K562 (cell line): ENCODE results near the gene PLCL1. TPM values are rescaled to one million over a fixed set of nuclear protein-coding genes. Genes with fewer than 3 reads are reported as not detected.

Source experiments
- ATAC-seq: fragments of 200-7000 bp; cut with Tn5 transposase; 3 replicates; pipeline ENCODE4 v1.9.1; 2020; ENCODE audit warnings: moderate library complexity
- BruUV-seq: library from RNA; stranded (reverse); fragments of 400-500 nt; replicated peaks from 2 replicates; lab custom pipeline; 2021; lab: Mats Ljungman, UMichigan
- CTCF ChIA-PET: fragments of 300-600 bp; formaldehyde crosslinking; extraction: SDS; loops from one replicate; lab custom pipeline; 2021; ENCODE audit warnings: low intra/inter-chr PET ratio; lab: Yijun Ruan, JAX
- POLR2A ChIA-PET: fragments of 300-600, 350-650 bp; sonication (Branson Sonifier 250); formaldehyde crosslinking; extraction: SDS; loops from one replicate; lab custom pipeline; 2021; ENCODE audit warnings: antibody characterized with exemption, inconsistent platforms; lab: Yijun Ruan, JAX
- DNase-seq, 4 experiments: peaks; one replicate each; pipeline versions ENCODE4 v3.0.0 to v3.0.0-alpha.2; 2011 to 2018; ENCODE audit warnings: low spot score in 3 of 4, mixed read lengths in 3 of 4; ENCODE audit errors: extremely low read depth in 1 of 4
- FAIRE-seq: peaks from 2 replicates; lab custom pipeline; 2011; peaks lifted over from hg19 to GRCh38; lab: Jason Lieb, UNC
- H2AFZ ChIP-seq: 2 replicates; pipeline ENCODE4 v1.6.0; 2011; ENCODE audit warnings: low read depth, low read length, control low read depth, inconsistent platforms
- H3K27ac ChIP-seq: fragments of 200-600 bp; 3 replicates; pipeline ENCODE4 v1.8.0; 2011; ENCODE audit warnings: low read depth, mild to moderate bottlenecking, control low read depth, inconsistent platforms, low read length, moderate library complexity, mixed read lengths; ENCODE audit errors: extremely low read depth
- H3K27me3 ChIP-seq, 2 experiments: fragments of 300-600 bp in 1 of 2; 2 replicates in 1 of 2; 3 replicates in 1 of 2; pipeline versions ENCODE4 v1.6.0 to v1.8.0; 2011; ENCODE audit warnings: inconsistent platforms in 2 of 2, low read length in 2 of 2, mild to moderate bottlenecking in 1 of 2, mixed read lengths in 1 of 2, moderate library complexity in 1 of 2; ENCODE audit not compliant: control insufficient read depth in 2 of 2, insufficient read depth in 2 of 2
- H3K36me3 ChIP-seq: fragments of 300-600 bp; 3 replicates; pipeline ENCODE4 v1.8.0; 2011; ENCODE audit warnings: mild to moderate bottlenecking, low read length, inconsistent platforms; ENCODE audit not compliant: control insufficient read depth, insufficient read depth
- H3K4me1 ChIP-seq, 2 experiments: fragments of 200-600 bp in 1 of 2; replicated peaks in 1 of 2; 2 replicates in 1 of 2; 3 replicates in 1 of 2; pipeline versions ENCODE4 v1.5.1 to v1.8.0; 2011; ENCODE audit warnings: inconsistent platforms in 2 of 2, low read length in 2 of 2, mild to moderate bottlenecking in 1 of 2, mixed read lengths in 1 of 2, moderate library complexity in 1 of 2; ENCODE audit not compliant: control insufficient read depth in 2 of 2, insufficient read depth in 2 of 2
- H3K4me2 ChIP-seq: 2 replicates; pipeline ENCODE4 v1.6.1; 2011; ENCODE audit warnings: low read length, control low read depth, inconsistent platforms, mixed read lengths; ENCODE audit not compliant: insufficient read depth
- H3K4me3 ChIP-seq: fragments of 200-600 bp; sonication (generic), shearing (Covaris generic); 2 replicates; pipeline ENCODE4 v1.5.1; 2016; ENCODE audit warnings: control low read depth, inconsistent platforms
- H3K79me2 ChIP-seq: fragments of 200-600 bp; 3 replicates; pipeline ENCODE4 v1.8.0; 2011; ENCODE audit warnings: low read length, inconsistent platforms; ENCODE audit not compliant: control insufficient read depth, insufficient read depth
- H3K9ac ChIP-seq, 2 experiments: 2 replicates each; pipeline versions ENCODE4 v1.6.0 to v1.6.1; 2011; ENCODE audit warnings: low read depth in 2 of 2, low read length in 2 of 2, control low read depth in 1 of 2, inconsistent platforms in 1 of 2, mild to moderate bottlenecking in 1 of 2, mixed read lengths in 1 of 2; ENCODE audit not compliant: insufficient read depth in 1 of 2
- H3K9me1 ChIP-seq: one replicate; pipeline ENCODE4 v1.6.0; 2011; ENCODE audit warnings: inconsistent platforms, mild to moderate bottlenecking, low read length, moderate library complexity; ENCODE audit not compliant: control insufficient read depth, insufficient read depth
- H3K9me3 ChIP-seq: replicated peaks from 2 replicates; pipeline ENCODE4 v1.5.1; 2011; ENCODE audit warnings: low read depth, low read length, inconsistent platforms; ENCODE audit not compliant: control insufficient read depth, insufficient read depth
- H4K20me1 ChIP-seq: replicated peaks from 2 replicates; pipeline ENCODE4 v1.6.1; 2011; ENCODE audit warnings: low read length, inconsistent platforms, mixed read lengths; ENCODE audit not compliant: control insufficient read depth, insufficient read depth
- GTF2F1 ChIP-seq: IDR thresholded peaks from 2 replicates; pipeline ENCODE4 v1.6.1; 2011; ENCODE audit warnings: low read depth, low read length, improper control_type of control experiment
- HES1 ChIP-seq: fragments of 450-650 bp; IDR thresholded peaks from 2 replicates; pipeline ENCODE4 v1.6.1; 2016; ENCODE audit warnings: low read depth, mild to moderate bottlenecking, moderate library complexity
- HMBOX1 ChIP-seq: sonication (generic); IDR thresholded peaks from 2 replicates; pipeline ENCODE4 v1.6.1; 2016
- HNRNPUL1 ChIP-seq: fragments of 200-400 bp; formaldehyde crosslinking; IDR thresholded peaks from 2 replicates; pipeline ENCODE4 v1.6.1; 2017; ENCODE audit warnings: low read length
- HOMEZ ChIP-seq: fragments of 250-450 bp; sonication (Bioruptor Pico); IDR thresholded peaks from 2 replicates; pipeline ENCODE4 v1.4.0; 2020; ENCODE audit warnings: mild to moderate bottlenecking, moderate library complexity
- KAT2B ChIP-seq: IDR thresholded peaks from one replicate; pipeline ENCODE4 v1.6.1; 2012; ENCODE audit warnings: low read depth, mild to moderate bottlenecking, control low read depth, inconsistent platforms, low read length, moderate library complexity
- KAT7 ChIP-seq: sonication (generic); formaldehyde crosslinking; IDR thresholded peaks from 2 replicates; pipeline ENCODE4 v1.8.0; 2022; ENCODE audit warnings: missing genetic modification reagents, mild to moderate bottlenecking, borderline replicate concordance
- LEF1 ChIP-seq: fragments of 450-650 bp; IDR thresholded peaks from 2 replicates; pipeline ENCODE4 v1.6.1; 2016; ENCODE audit warnings: mild to moderate bottlenecking
- MBD1 ChIP-seq: fragments of 250-450 bp; sonication (Bioruptor Pico); IDR thresholded peaks from 2 replicates; pipeline ENCODE4 v1.8.0; 2022; ENCODE audit warnings: inconsistent platforms
- NBN ChIP-seq: fragments of 450-650 bp; IDR thresholded peaks from 2 replicates; pipeline ENCODE4 v1.6.1; 2016; ENCODE audit warnings: low read depth, mild to moderate bottlenecking
- SAFB ChIP-seq: fragments of 200-400 bp; formaldehyde crosslinking; IDR thresholded peaks from 2 replicates; pipeline ENCODE4 v1.6.1; 2017; ENCODE audit warnings: low read depth, low read length, borderline replicate concordance
- SRSF3 ChIP-seq: fragments of 200-400 bp; formaldehyde crosslinking; IDR thresholded peaks from 2 replicates; pipeline ENCODE4 v1.6.1; 2016; ENCODE audit warnings: mild to moderate bottlenecking, low read length, moderate library complexity; ENCODE audit not compliant: insufficient read depth
- ZNF133 ChIP-seq: fragments of 250-450 bp; sonication (Bioruptor Pico); IDR thresholded peaks from 2 replicates; pipeline ENCODE4 v1.4.0; 2020; ENCODE audit warnings: mild to moderate bottlenecking
- ZNF282 ChIP-seq: sonication (generic); formaldehyde crosslinking; IDR thresholded peaks from 2 replicates; pipeline ENCODE4 v1.8.1; 2023; ENCODE audit warnings: missing genetic modification reagents
- ZNF384 ChIP-seq: IDR thresholded peaks from 2 replicates; pipeline ENCODE4 v1.6.1; 2012; ENCODE audit warnings: low read depth, low read length, improper control_type of control experiment
- ZNF584 ChIP-seq: fragments of 200-800 bp; sonication (Bioruptor generic); IDR thresholded peaks from 2 replicates; pipeline ENCODE4 v1.6.1; 2016; ENCODE audit warnings: low read depth, mild to moderate bottlenecking, missing genetic modification characterization, missing compliant biosample characterization
- ZNF668 ChIP-seq: fragments of 250-450 bp; sonication (Bioruptor Pico); IDR thresholded peaks from 2 replicates; pipeline ENCODE4 v1.8.0; 2022; ENCODE audit warnings: mild to moderate bottlenecking, inconsistent platforms
- WGBS: fragments of 100-300 bp; shearing (Covaris generic); methylation state at CpG from one replicate; pipeline ENCODE4 v1.1.6; 2016; ENCODE audit warnings: low coverage, mixed read lengths; ENCODE audit not compliant: insufficient coverage; ENCODE audit errors: missing lambda C conversion rate; 5-methylcytosine and 5-hydroxymethylcytosine counted together
- in situ Hi-C: fragments of 300-500 bp; cut with MboI; formaldehyde crosslinking; loops from 4 replicates; pipeline ENCODE4 v1.15.0; 2018; ENCODE audit warnings: inconsistent platforms, mixed read lengths
- intact Hi-C: fragments of 100-400 bp; cut with micrococcal nuclease; formaldehyde crosslinking; loops from 2 replicates; pipeline ENCODE4 v1.14.2; 2022
- polyA plus RNA-seq, 8 experiments: library from polyadenylated mRNA; depleted of rRNA in 4 of 8; stranded (reverse) in 5 of 8; unstranded in 3 of 8; fragments of >200 nt; fragmentation: Nextera tagmentation in 2 of 8; fragmentation: Illumina TruSeq in 1 of 8; extraction: Ambion mirVana in 2 of 8; extraction: Trizol in 1 of 8; gene quantifications; 2 replicates each; pipeline versions ENCODE4 v1.2.1 to v1.2.3, GENCODE V29; 2011 to 2014; ENCODE audit warnings: inconsistent platforms in 1 of 8, missing spikeins in 1 of 8
- total RNA-seq, 7 experiments: library from RNA; depleted of rRNA in 6 of 7; stranded (reverse); fragments of >200 nt in 6 of 7; fragmentation: Illumina TruSeq in 2 of 7; extraction: Trizol in 2 of 7; gene quantifications; 2 replicates each; pipeline versions ENCODE4 v1.2.1 to v1.2.3, GENCODE V29; 2011 to 2021; ENCODE audit warnings: low replicate concordance in 1 of 7

PLCL1 gene
- total and polyA plus RNA-seq, 9 of the 15 experiments (the other 6 are each of a cell fraction or from before 2014, with no cell fraction given): 2.0 to 17.7 (median 8.6) TPM

GRCh38 chr2:197994751-197995150 lies 190.4 kb downstream of the PLCL1 start (continued):
- TF ChIP-seq MBD1 (CRISPR knock-in tag) (no peak), ZNF668 (CRISPR knock-in tag) (no peak), ZNF584 (no peak), GTF2F1 (no peak), HES1 (no peak), ZNF133 (CRISPR knock-in tag) (no peak), LEF1 (peak; percentile 46; the same call in 1 of the 2 replicates), KAT2B (no peak)

GRCh38 chr2:197996583-197996982 lies 192.2 kb downstream of the PLCL1 start:
- H2AFZ ChIP-seq: peak overlapping the region; percentile 60
- peaks cover 22 to 56% of the 10 kb centered on the region in 2 experiments for H3K4me1 ChIP-seq
- DNase-seq (peak in 1 of 4 experiments; percentile 20), ATAC-seq (peak; percentile 33), FAIRE-seq (no peak)
- H3K4me3 ChIP-seq: no peak overlapping the region
- H3K4me2 ChIP-seq: peak overlapping the region; percentile 65
- WGBS: 12% methylated on average over 2 of the region's 2 CpGs
- H3K27ac ChIP-seq: peak overlapping the region; percentile 67
- ChIA-PET POLR2A (interaction anchor here (1.2 to 1.8 kb wide), 3 partner anchors 10 to 118 kb away, joined by 3 to 10 read pairs (median 3); no protein-coding TSS in a partner anchor), CTCF (no interaction called here)
- no TSS peak for BruUV-seq
- no peaks in the 10 kb centered on the region for H3K27me3 ChIP-seq
- H4K20me1 ChIP-seq: no peaks in the 10 kb centered on the region
- intact Hi-C loops (loop anchor here (5.0 kb wide), 3 partner anchors 51 to 194 kb away; partner anchors contain the start of gene PLCL1), in situ Hi-C loops (no loop called here)
- peaks cover 2% of the 10 kb centered on the region; the same call in 2 of the 3 replicates for H3K36me3 ChIP-seq
- H3K9ac ChIP-seq: peak overlapping the region; percentile 44 to 65; a peak in 3 of 4 replicates
- no peaks in the 10 kb centered on the region for H3K9me1 ChIP-seq
- H3K79me2 ChIP-seq: peaks cover 71% of the 10 kb centered on the region
- H3K9me3 ChIP-seq: no peaks in the 10 kb centered on the region
- TF ChIP-seq HOMEZ (CRISPR knock-in tag) (no peak), ZNF384 (no peak), ZNF282 (no peak), KAT7 (CRISPR knock-in tag) (no peak), NBN (no peak), SRSF3 (no peak), HMBOX1 (peak; percentile 87), HNRNPUL1 (no peak), SAFB (no peak)
